Lung microvascular endothelial cell (primary cell): ENCODE measurements around the gene EGFR. TPM values are rescaled to one million over a fixed set of nuclear protein-coding genes. Genes with fewer than 3 reads are reported as not detected.

Source experiments
- DNase-seq, 2 donors: peaks; one replicate each; pipeline versions ENCODE4 v3.0.0 to v3.0.0-alpha.2; 2010; ENCODE audit warnings: low read depth in 2 of 2
- total RNA-seq: library from RNA; depleted of rRNA; stranded (reverse); fragments of >200 nt; gene quantifications from 2 replicates; pipeline ENCODE4 v1.2.1, GENCODE V29; 2014

The EGFR gene
- total RNA-seq, 1 donor from 2014 or later: 0.20 TPM

- peak in 1 of 2 donors; percentile 12 for DNase-seq
These were observed 225.4 kb downstream of the EGFR start for GRCh38 chr7:55244006-55244745.

GRCh38 chr7:55245271-55245723 lies 226.5 kb downstream of the EGFR start:
- peak in 1 of 2 donors; percentile 17 for DNase-seq

- DNase-seq: no peak
These were observed 227.4 kb downstream of the EGFR start for GRCh38 chr7:55246171-55246570.

GRCh38 chr7:55247428-55247827 lies 228.6 kb downstream of the EGFR start:
- DNase-seq: no peak

GRCh38 chr7:55248526-55248925 lies 229.7 kb downstream of the EGFR start:
- no peak for DNase-seq

GRCh38 chr7:55249332-55249731 lies 230.5 kb downstream of the EGFR start:
- no peak for DNase-seq

- peak; percentile 47 to 48 for DNase-seq
These were observed 231.5 kb downstream of the EGFR start for GRCh38 chr7:55250313-55250712.

GRCh38 chr7:55251313-55251712 lies 232.5 kb downstream of the EGFR start:
- DNase-seq: no peak

- no peak for DNase-seq
These were observed 233.1 kb downstream of the EGFR start for GRCh38 chr7:55251911-55252310.

GRCh38 chr7:55252386-55252785 lies 233.6 kb downstream of the EGFR start:
- no peak for DNase-seq

- DNase-seq: no peak
These were observed 234.4 kb downstream of the EGFR start for GRCh38 chr7:55253188-55253587.

GRCh38 chr7:55254242-55254595 lies 235.4 kb downstream of the EGFR start:
- no peak for DNase-seq

- DNase-seq: peak; percentile 72 to 74
These were observed 236.0 kb downstream of the EGFR start for GRCh38 chr7:55254596-55255495.

- peak; percentile 75 to 81 for DNase-seq
These were observed 237.0 kb downstream of the EGFR start for GRCh38 chr7:55255496-55256445.

- DNase-seq: no peak
These were observed 239.8 kb downstream of the EGFR start for GRCh38 chr7:55258631-55259030.

GRCh38 chr7:55260171-55260570 lies 241.4 kb downstream of the EGFR start:
- no peak for DNase-seq

- no peak for DNase-seq
These were observed 242.0 kb downstream of the EGFR start for GRCh38 chr7:55260676-55261385.
